AML-193 (cell line): ENCODE results near the gene SLC17A7.
"Not testable (repeated sequence)": the region's sequence is repeated elsewhere in the genome, so short reads cannot be mapped to it uniquely, and the experiment has no call there.

Experiments used
- DNase-seq, 2 experiments: peaks; one replicate each; lab custom pipeline; 2025; lab: John Stamatoyannopoulos, UW

The SLC17A7 gene

DNA sequence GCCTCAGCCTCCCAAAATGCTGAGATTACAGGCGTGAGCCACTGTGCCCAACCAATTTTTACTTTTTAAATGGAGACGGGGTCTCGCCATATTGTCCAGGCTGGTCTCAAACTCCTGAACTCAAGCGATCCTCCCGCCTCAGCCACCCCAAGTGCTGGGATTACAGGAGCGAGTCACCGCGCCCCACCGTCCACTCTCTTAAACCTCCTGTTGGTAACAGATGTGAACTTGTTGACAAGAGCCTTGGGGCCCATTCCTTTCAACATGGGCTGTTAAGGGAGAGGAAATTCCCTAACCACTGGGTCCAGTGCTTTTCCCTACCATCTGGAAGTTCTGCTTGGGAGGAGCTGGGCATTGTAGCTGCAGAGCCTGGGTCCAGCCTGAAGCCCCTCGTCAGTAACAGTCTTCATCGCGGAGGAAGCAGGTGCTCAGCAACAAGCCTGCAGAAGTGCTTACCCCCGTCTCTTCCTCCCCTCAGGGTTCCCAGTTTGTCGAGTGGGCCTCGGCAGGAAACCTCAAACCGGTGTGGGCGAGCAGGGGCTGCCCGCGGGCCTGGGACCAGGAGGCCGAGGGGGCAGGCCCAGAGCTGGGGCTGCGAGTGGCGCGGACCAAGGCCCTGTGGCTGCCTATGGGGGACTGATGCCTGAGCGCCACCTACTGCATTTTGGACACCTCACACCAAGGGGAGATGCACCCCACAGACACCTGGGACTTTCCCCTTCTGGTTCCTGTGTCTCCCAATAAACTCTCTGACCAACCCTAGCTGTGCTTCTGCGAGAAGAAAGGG lies 28.7 kb upstream of the SLC17A7 start:
- DNase-seq: no peak

DNA sequence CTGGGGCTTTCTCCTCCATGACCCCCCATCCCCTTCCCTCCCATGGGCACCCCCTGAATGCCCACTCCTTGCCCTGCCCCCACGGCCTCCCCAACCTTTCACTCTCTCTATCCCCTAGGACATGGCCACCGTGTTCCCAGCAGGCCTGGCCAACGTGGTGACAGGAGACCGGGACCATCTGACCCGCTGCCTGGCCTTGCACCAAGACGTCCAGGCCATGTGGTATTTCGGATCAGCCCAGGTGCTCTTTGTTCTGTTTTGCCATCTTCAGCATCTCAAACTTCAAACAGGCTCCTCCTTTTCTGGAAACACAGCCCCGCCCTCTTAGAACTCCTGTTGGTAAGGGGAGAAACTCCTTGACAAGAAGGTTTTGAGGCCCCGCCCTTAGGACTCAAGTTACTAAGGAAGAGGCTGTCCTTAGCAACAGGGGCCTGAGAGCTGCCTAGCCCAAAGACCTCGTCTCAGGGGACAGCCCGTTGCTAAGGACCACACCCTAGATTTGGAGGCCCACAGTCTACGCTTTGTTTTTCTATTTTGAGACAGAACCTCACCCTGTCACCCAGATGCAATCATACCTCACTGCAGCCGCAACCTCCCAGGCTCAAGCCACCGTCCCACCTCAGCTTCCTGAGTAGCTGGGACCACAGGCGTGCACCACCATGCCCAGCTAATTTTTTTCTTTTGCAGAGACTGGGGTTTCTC lies 27.6 kb upstream of the SLC17A7 start:
- DNase-seq: no peak

DNA sequence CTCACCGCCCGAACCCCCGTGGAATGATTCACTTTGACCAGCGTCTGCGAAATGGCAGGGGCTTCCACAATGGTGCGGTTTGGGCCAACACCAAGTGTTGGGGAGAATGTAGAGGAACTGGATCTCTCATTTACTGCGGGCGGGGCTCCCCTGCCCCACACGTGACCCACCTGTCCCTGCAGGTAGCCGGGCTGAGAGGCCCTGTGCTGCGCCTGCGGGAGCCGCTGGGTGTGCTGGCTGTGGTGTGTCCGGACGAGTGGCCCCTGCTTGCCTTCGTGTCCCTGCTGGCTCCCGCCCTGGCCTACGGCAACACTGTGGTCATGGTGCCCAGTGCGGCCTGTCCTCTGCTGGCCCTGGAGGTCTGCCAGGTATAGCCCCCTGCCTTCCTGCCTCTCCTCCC lies 26.9 kb upstream of the SLC17A7 start:
- no peak for DNase-seq

DNA sequence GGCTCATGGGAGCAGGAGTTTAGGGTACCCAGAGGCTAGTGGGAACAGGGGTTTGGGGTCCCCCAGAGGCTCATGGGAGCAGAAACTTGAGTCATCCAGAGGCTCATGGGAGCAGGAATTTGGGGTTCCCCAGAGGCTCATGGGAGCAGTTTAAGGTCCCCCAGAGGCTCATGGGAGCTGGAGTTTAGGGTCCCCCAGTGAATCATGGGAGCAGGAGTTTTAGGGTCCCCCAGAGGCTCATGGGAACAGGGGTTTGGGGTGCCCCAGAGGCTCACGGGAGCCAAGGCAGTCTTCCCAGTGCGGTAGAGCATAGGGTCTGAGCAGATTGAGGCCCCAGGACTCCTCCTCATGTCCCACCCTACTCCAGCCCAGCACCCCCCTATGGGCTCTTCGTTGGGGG lies 24.0 kb upstream of the SLC17A7 start:
- DNase-seq: no peak

DNA sequence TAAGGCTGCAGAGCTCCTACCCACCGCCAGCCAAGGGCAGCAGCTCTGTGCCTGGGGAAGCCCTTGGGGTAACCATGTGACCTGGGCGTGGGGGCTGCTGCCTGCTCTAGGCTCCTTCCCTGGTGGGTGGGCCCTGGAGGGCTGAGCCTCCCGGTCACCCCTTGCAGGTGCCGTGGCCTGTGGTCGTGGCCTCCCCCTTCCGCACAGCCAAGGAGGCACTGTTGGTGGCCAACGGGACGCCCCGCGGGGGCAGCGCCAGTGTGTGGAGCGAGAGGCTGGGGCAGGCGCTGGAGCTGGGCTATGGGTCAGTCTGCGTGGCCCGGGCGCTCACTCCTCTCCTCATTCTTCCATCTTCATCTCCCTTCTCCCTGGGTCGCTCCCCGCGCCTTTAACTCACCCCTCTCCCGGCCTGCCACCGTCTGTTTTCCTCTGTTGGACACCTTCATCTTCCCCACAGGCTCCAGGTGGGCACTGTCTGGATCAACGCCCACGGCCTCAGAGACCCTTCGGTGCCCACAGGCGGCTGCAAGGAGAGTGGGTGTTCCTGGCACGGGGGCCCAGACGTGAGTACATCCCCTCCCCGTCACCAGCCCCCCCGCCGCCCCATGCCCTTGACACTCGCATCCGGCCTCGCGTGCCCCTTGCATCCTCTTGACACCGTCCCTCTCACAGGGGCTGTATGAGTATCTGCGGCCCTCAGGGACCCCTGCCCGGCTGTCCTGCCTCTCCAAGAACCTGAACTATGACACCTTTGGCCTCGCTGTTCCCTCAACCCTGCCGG lies 22.8 kb upstream of the SLC17A7 start:
- DNase-seq: no peak

DNA sequence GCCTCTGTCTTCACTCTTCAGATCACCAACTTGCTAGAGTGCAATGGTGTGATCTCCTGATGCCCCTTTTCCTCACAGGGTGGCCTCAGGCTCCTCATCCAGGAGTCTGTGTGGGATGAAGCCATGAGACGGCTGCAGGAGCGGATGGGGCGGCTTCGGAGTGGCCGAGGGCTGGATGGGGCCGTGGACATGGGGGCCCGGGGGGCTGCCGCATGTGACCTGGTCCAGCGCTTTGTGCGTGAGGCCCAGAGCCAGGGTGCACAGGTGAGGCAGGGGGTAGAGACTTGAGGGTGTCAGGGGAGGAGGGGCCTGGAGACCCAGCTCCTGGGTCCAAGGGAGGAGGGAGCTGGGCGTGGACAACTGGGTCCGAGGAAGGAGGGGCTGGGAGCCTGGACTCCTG lies 21.2 kb upstream of the SLC17A7 start:
- DNase-seq: no peak

DNA sequence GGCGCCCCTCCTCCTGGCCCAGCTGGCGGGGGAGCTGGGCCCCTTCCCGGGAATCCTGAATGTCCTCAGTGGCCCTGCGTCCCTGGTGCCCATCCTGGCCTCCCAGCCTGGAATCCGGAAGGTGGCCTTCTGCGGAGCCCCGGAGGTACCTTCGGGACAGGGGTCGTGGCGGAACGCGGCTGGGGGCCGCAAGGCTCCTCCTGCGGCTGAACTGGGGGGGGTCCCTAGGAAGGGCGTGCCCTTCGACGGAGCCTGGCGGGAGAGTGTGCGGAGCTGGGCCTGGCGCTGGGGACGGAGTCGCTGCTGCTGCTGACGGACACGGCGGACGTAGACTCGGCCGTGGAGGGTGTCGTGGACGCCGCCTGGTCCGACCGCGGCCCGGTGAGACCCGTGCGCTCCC lies 20.3 kb upstream of the SLC17A7 start:
- DNase-seq: no peak

DNA sequence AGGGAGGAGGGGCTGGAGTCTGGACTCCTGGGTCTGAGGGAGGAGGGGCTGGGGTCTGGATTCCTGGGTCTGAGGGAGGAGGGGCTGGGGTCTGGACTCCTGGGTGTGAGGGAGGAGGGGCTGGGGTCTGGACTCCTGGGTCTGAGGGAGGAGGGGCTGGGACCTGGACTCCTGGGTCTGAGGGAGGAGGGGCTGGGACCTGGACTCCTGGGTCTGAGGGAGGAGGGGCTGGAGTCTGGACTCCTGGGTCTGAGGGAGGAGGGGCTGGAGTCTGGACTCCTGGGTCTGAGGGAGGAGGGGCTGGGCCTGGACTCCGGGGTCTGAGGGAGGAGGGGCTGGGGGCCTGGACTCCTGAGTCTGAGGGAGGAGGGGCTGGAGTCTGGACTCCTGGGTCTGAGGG lies 19.8 kb upstream of the SLC17A7 start:
- not testable (repeated sequence) for DNase-seq

DNA sequence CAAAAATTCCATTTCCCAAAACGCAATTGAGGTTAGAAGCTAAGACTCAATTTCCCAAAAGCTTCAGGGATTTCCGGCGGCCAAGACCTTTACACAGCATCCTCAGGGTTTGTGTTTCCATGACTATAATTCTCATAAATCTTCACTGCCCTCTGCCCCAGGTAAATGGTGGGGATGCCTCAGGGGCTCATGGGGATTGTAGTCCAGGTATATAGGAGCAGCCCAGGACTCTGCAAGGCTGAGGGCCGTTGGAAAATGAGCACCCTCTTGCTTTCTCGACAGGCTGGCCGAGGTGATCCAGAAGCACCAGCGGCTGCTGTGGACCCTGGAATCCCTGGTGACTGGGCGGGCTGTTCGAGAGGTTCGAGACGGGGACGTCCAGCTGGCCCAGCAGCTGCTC lies 18.1 kb upstream of the SLC17A7 start:
- no peak for DNase-seq

DNA sequence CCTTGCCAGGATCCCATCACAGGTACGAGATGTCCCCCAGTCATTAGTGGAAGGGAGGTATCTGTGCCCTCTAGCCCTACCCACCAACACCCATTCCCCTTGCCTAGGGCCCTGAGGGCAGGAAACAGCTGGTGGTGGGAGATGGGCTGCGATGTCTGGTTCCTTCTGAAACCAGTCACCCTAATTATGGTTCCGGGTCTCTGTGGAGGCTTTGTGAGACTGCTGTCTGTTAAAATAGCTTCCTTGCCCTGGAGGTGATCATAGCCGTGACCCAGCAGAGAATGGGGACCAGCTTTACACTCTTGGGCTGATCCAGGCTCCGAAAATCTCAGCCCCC lies 17.2 kb upstream of the SLC17A7 start:
- DNase-seq: no peak

DNA sequence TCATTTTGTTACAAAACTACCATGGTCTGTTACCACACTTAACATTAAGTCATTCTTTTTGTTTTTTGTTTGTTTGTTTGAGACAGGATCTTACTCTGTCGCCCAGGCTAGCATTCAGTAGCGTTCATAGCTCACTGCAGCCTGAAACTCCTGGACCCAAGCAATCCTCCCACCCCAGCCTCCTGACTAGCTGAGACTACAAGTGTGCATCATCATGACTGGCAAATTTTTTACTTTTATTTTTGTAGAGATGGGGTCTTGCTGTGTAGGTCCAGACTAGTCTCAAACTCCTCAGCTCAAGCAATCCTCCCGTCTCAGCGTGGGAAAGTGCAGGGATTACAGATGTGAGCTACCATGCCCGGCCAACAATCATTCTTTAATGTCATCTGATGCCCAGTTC lies 15.0 kb upstream of the SLC17A7 start:
- DNase-seq: no peak

DNA sequence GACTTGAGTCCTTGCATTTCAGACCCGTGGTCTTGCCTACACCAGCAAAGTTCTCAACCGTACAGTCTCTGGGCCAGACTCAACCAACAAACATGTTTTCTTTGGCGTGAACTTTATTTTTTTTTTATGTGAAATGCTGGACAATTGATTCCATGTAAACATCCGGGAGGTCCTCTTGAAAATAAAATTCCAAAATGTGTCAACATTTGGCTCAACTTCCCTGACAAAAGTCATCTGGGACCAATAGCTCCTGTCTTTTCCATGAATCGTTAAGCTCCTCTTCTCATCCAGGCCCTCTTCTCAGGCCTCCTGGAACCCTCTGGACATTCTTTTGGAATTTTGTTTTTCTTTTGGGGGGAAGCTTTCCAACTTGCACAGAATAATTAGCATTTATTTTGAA lies 14.4 kb upstream of the SLC17A7 start:
- no peak for DNase-seq

DNA sequence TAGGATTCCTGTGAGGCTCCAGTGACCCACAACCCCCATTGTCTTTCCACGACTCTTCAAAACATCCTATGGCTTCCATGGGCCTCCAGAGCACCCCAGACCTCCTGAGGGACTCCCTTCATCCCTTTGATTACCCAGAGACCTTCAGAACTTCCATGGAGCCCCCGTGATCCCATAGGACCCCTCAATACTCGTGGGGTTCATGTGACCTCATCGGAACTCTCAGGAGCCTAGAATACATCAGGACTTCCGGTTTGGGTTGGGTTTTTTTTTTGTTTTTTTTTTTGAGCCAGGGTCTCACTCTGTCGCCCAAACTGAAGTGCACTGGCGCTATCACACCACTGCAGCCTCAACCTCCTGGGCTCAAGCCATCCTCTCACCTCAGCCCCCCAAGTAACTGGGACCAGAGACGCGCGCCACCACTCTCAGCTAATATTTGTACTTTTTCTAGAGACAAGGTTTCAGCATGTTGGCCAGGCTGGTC lies 12.5 kb upstream of the SLC17A7 start:
- DNase-seq: no peak

DNA sequence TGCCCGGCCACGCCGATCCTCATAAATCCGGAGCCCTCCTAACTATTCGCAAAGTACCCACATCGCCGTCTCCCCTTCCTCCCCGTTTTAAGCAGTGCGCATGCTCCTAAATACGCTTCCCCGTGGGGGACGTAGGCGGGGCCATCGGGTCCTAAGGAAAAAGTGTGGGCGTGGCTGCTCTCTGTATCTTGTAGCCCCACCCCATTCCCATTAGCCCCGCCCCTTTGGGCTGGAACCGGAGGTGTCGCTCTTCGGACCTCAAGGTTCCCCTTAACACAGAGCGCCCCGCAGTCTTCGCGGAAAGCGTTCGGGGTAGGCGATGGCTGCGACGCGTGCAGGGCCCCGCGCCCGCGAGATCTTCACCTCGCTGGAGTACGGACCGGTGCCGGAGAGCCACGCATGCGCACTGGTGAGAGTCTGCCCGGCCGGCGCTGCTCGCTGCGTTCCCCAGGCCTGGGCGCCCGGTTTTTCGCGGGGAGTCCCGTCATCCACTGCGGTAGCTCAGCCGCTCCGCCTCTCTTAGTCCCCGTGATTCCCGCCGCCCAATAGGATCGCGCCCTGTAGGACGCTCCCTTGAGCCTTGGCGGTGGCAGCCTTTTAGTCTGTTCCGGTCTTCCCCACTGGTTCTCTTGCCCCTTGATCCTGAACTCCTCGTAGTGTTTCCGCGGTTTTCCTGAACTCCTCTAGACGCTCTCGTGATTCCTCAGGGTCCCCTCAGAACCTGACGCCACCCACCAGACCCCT lies 11.9 kb upstream of the SLC17A7 start, which contains the start of gene ALDH16A1:
Gene ALDH16A1, plus strand, starts transcription at position 213 of the 744 bp plus-strand sequence. Its CDS starts 107 bp downstream, at position 320.
- DNase-seq: peak; percentile 92 to 95

DNA sequence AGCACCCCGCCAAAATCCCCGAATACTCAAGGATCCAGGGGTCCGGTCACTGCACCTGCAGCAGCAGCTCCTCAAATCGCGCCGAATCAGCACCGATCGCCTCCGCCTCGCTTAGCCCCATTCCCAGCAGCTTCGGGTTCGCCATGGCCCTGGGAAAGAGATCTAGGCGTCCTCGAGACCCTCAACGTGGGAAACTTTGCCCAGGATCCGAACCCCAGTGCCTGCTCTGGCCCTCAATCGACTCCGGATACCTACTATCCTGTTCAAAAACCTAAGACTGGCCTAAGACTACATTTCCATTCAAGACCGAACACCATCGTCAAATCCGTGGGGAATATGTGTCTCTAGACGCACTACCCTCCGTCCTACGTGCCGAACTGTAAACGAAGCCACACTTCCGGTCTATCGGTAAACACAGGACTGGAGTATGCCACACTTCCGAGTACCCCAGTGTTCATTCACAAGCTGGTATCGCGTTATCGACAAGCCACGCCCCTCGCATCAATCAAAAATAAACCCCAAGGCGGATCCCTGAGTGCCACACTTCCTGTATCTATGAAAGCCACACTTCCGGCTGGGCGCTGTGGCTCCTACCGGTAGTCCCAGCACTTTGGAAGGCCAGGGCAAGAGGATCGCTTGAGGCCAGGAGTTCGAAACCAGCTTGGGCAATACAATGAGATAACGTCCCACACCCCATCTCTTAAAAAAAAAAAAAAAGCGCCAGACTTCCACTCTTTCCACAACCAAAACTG lies 10.3 kb upstream of the SLC17A7 start, which contains the start of gene PIH1D1:
Gene PIH1D1, minus strand, starts transcription at position 385 of the 752 bp plus-strand sequence. Its CDS starts 240 bp downstream, at position 145.
- peak; percentile 97 for DNase-seq

DNA sequence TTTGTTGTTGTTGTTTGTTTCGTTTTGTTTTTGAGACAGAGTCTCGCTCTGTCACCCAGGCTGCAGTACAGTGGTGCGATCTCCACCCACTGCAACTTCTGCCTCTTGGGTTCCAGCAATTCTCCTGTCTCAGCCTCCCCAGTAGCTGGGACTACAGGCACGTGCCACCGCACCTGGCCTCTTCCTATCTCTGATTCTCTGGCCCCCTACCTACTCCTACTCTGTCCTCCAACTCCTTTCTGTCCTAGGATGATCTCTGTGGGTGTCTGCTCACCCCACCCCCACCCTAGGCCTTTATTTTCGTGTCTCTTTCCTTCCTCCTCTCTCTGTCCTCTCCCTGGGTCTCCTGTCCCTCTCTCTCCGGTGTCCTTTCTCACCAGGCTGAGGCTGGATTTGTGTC lies 9.1 kb upstream of the SLC17A7 start:
- DNase-seq: no peak

DNA sequence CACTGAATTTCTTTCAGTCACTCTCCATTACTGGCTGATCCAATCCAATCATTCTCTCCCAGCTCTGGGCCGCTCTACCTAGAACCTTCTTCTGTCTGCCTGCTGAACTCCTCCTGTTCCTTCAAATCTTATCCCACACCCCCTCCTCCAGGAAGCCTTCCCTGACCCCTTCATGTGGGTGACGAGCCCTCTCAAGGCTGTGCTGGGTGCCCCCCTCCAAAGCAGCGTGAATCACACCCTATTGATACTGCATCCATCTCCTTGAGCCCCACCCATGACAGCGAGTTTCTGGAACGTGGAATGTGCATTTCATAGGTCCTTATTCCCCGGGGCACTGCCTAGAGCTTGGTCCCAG lies 7.1 kb upstream of the SLC17A7 start:
- no peak for DNase-seq

DNA sequence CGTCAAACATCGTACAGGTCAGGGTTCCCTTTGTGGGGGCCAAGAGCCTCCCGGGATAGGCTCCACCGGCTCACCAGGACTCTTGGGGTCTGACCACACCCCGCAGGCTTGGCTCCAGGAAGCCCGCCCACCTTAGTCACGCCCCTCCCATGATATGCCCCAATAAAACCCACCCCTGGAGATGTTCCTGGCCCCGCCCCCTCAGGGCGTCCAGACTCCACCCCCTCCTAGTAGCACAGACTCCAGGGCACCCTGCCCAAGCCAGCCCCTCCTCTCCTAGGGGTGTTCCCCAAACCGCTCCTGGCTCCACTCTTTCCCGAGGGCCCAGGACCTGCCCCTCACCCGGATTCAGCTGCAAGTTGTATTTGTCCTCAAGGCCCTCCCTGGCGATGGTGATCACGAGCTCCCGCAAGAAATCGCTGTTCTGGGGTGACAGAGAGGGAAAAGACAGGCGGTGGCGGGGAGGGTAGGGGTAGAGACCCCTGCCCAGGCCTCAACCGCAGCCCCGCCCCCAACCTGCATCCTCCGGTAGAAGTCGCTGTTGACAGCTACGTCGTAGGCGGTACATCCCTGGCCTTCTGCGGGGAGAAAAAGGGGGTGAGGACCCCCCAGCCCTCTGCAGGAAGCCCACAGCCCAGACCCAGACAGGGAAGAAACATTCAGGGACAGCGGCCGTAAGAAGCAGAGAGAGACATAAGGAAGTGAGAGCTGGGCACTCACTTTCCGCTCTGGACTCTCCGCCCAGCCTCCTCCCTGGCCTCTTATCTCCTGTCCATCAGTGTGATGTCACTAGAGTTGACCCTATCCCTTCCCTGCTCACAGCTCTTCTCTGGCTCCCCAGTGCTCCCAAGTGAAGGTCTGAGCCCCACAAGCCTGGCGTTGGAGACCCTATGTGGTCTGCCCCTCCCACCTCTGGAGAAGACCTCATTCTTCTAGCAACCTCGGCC lies 6.4 kb upstream of the SLC17A7 start:
- DNase-seq: no peak

DNA sequence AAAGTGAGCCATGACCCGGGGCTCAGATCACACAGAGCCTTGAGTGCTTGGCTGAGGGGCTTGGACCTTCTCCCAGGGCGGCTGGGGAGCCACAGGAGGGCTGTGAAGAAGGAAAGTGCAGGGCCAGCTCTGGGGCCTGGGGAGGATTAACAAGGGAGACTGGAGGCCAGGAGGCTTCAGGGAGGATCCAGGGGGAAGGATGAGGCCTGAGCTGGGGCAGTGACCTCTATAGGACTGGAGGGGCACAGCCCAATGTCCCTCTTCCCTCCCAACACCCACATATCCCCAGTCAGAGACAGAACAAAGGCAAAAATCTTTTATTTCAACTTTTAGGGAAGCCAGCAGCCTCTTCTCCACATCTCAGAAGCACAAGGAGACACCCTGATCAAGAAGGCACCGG lies 4.7 kb upstream of the SLC17A7 start:
- no peak for DNase-seq

DNA sequence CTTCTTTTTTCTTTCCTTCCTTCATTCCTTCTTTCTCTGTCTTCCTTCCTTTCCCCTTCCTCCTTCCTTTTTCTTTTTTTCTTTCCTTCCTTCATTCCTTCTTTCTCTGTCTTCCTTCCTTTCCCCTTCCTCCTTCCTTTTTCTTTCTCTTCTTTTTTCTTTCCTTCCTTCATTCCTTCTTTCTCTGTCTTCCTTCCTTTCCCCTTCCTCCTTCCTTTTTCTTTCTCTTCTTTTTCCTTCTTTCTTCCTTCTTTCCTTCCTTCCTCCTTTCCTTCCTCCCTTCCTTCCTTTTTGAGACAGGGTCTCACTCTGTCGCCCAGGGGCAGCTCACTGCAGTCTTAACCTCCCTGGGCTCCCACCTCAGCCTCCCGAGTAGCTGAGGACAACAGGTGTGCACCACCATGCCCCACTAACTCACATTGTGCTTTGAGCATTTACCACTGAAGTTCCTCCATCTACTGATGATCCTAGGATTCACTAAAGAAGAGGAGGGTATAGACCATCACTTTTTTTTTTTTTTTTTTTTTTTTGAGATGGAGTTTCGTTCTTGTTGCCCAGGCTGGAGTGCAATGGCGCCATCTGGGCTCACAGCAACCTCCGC lies 2.9 kb upstream of the SLC17A7 start:
- not testable (repeated sequence) for DNase-seq
